ENCODE results near the gene WASF2.
"Not testable (repeated sequence)": the region's sequence is repeated elsewhere in the genome, so short reads cannot be mapped to it uniquely, and the experiment has no call there.

The WASF2 gene

GRCh38 chr1:27485363-27485762 lies 4.6 kb downstream of the WASF2 start:
- FAIRE-seq (no peak), DNase-seq (ENCODE audit: insufficient read length, low spot score) (no peak)
- TF ChIP-seq POU2F2 (IDR thresholded peaks at IDR 0.05; ENCODE audit: low read depth, low read length), result no peak
- TF ChIP-seq POLR2A (IDR thresholded peaks at IDR 0.05; ENCODE audit: low read depth, low read length), result no peak
- no peak for TF ChIP-seq PAX5 (IDR thresholded peaks at IDR 0.05; ENCODE audit: insufficient read depth, low read length, severe bottlenecking)
- TF ChIP-seq TAF1 (IDR thresholded peaks at IDR 0.05; ENCODE audit: low read depth, low read length), result no peak
- TF ChIP-seq POLR2AphosphoS5 (IDR thresholded peaks at IDR 0.05; ENCODE audit: low read depth, low read length), result no peak
- TF ChIP-seq SPI1 (IDR thresholded peaks at IDR 0.05; ENCODE audit: low read depth, low read length), result no peak

DNA sequence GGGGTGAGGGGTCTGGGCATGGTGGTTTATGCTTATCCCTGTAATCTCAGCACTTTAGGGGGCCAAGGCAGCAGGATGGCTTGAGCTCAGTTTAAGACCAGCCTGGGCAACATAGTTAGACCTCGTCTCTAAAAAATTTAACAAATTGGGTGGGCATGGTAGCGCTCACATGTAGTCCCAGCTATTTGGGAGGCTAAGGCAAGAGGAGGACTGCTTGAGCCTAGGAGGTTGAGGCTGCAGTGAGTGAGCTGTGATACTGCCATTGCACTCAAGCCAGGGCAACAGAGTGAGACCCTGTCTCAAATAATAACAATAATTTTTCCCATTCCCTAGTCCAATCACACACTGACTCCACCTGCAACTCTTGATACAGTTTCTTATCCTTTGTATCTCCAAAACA lies 6.3 kb downstream of the WASF2 start:
- no peak for DNase-seq (ENCODE audit: insufficient read length, low spot score)
- no peak for TF ChIP-seq POU2F2 (IDR thresholded peaks at IDR 0.05; ENCODE audit: low read depth, low read length)
- FAIRE-seq, result no peak

- FAIRE-seq (peak; percentile 23), DNase-seq (ENCODE audit: insufficient read length, low spot score) (no peak)
- no peak for TF ChIP-seq POLR2AphosphoS5 (IDR thresholded peaks at IDR 0.05; ENCODE audit: low read depth, low read length)
- no peak for TF ChIP-seq TAF1 (IDR thresholded peaks at IDR 0.05; ENCODE audit: low read depth, low read length)
- TF ChIP-seq POU2F2 (IDR thresholded peaks at IDR 0.05; ENCODE audit: low read depth, low read length), result no peak
- no peak for TF ChIP-seq POLR2A (IDR thresholded peaks at IDR 0.05; ENCODE audit: low read depth, low read length)
- TF ChIP-seq PAX5 (IDR thresholded peaks at IDR 0.05; ENCODE audit: insufficient read depth, low read length, severe bottlenecking), result no peak
- TF ChIP-seq SPI1 (IDR thresholded peaks at IDR 0.05; ENCODE audit: low read depth, low read length), result no peak
These were observed 7.9 kb downstream of the WASF2 start for GRCh38 chr1:27481994-27482620.

GRCh38 chr1:27478098-27478497 lies 11.9 kb downstream of the WASF2 start:
- no peak for TF ChIP-seq POLR2AphosphoS5 (IDR thresholded peaks at IDR 0.05; ENCODE audit: low read depth, low read length)
- no peak for TF ChIP-seq POLR2A (IDR thresholded peaks at IDR 0.05; ENCODE audit: low read depth, low read length)
- no peak for TF ChIP-seq POU2F2 (IDR thresholded peaks at IDR 0.05; ENCODE audit: low read depth, low read length)
- TF ChIP-seq TAF1 (IDR thresholded peaks at IDR 0.05; ENCODE audit: low read depth, low read length), result no peak
- no peak for TF ChIP-seq SPI1 (IDR thresholded peaks at IDR 0.05; ENCODE audit: low read depth, low read length)
- TF ChIP-seq PAX5 (IDR thresholded peaks at IDR 0.05; ENCODE audit: insufficient read depth, low read length, severe bottlenecking), result no peak
- FAIRE-seq, result no peak

DNA sequence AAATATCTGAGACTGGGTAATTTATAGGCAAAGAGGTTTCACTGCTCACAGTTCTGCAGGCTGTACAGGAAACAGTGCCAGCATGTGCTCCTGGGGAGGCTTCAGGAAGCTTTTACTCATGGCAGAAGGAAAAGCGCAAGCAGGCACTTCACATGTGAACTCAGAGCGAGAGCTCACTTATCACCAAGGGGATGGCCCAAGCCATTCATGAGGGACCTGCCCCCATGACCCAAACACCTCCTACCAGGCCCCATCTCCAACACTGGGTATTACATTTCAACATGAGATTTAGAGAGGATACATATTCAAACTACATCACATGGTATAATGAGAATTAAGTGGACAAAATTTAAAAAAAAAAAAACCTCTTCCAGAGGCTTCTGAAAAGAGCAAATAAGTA lies 13.7 kb downstream of the WASF2 start:
- TF ChIP-seq PAX5 (IDR thresholded peaks at IDR 0.05; ENCODE audit: insufficient read depth, low read length, severe bottlenecking), result no peak
- no peak for TF ChIP-seq TAF1 (IDR thresholded peaks at IDR 0.05; ENCODE audit: low read depth, low read length)
- no peak for TF ChIP-seq POLR2A (IDR thresholded peaks at IDR 0.05; ENCODE audit: low read depth, low read length)
- no peak for TF ChIP-seq SPI1 (IDR thresholded peaks at IDR 0.05; ENCODE audit: low read depth, low read length)
- no peak for TF ChIP-seq POLR2AphosphoS5 (IDR thresholded peaks at IDR 0.05; ENCODE audit: low read depth, low read length)
- no peak for TF ChIP-seq POU2F2 (IDR thresholded peaks at IDR 0.05; ENCODE audit: low read depth, low read length)
- DNase-seq (ENCODE audit: insufficient read length, low spot score) (no peak), FAIRE-seq (no peak)

More at GRCh38 chr1:27478098-27478497, 11.9 kb downstream of the WASF2 start:
- no peak for DNase-seq (ENCODE audit: insufficient read length, low spot score)

- FAIRE-seq, result no peak
- TF ChIP-seq SPI1 (IDR thresholded peaks at IDR 0.05; ENCODE audit: low read depth, low read length), result no peak
- TF ChIP-seq TAF1 (IDR thresholded peaks at IDR 0.05; ENCODE audit: low read depth, low read length), result no peak
- no peak for TF ChIP-seq POU2F2 (IDR thresholded peaks at IDR 0.05; ENCODE audit: low read depth, low read length)
- TF ChIP-seq PAX5 (IDR thresholded peaks at IDR 0.05; ENCODE audit: insufficient read depth, low read length, severe bottlenecking), result no peak
- TF ChIP-seq POLR2AphosphoS5 (IDR thresholded peaks at IDR 0.05; ENCODE audit: low read depth, low read length), result no peak
- TF ChIP-seq POLR2A (IDR thresholded peaks at IDR 0.05; ENCODE audit: low read depth, low read length), result no peak
- no peak for DNase-seq (ENCODE audit: insufficient read length, low spot score)
These were observed 14.2 kb downstream of the WASF2 start for GRCh38 chr1:27475720-27476119.

DNA sequence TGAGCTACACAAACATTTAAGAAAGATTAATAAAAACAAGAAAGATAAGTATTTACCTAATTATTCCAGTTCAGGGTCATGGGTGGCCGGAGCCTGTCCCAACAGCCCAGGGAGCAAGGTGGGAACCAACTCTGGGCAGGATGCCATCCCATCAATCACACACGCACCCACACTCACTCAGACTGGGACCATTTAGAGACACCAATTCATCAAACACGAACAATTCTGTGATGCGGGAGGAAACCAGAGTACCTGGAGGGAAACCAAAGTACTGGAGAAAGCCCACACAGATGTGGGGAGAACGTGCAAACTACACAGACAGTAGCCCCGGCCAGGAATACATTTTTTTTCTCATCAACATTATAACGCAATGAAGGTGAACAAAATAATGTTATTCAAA lies 16.2 kb downstream of the WASF2 start:
- no peak for TF ChIP-seq POU2F2 (IDR thresholded peaks at IDR 0.05; ENCODE audit: low read depth, low read length)
- no peak for TF ChIP-seq TAF1 (IDR thresholded peaks at IDR 0.05; ENCODE audit: low read depth, low read length)
- FAIRE-seq (no peak), DNase-seq (ENCODE audit: insufficient read length, low spot score) (no peak)

- not testable (repeated sequence) for FAIRE-seq; DNase-seq (ENCODE audit: insufficient read length, low spot score)
These were observed 17.9 kb downstream of the WASF2 start for GRCh38 chr1:27472098-27472497.

GRCh38 chr1:27471477-27471876 lies 18.5 kb downstream of the WASF2 start:
- TF ChIP-seq POLR2AphosphoS5 (IDR thresholded peaks at IDR 0.05; ENCODE audit: low read depth, low read length), result no peak
- no peak for TF ChIP-seq POU2F2 (IDR thresholded peaks at IDR 0.05; ENCODE audit: low read depth, low read length)
- TF ChIP-seq POLR2A (IDR thresholded peaks at IDR 0.05; ENCODE audit: low read depth, low read length), result no peak
- no peak for TF ChIP-seq TAF1 (IDR thresholded peaks at IDR 0.05; ENCODE audit: low read depth, low read length)
- no peak for TF ChIP-seq SPI1 (IDR thresholded peaks at IDR 0.05; ENCODE audit: low read depth, low read length)
- TF ChIP-seq PAX5 (IDR thresholded peaks at IDR 0.05; ENCODE audit: insufficient read depth, low read length, severe bottlenecking), result no peak
- FAIRE-seq, result no peak
- no peak for DNase-seq (ENCODE audit: insufficient read length, low spot score)

- no peak for DNase-seq (ENCODE audit: insufficient read length, low spot score)
- no peak for FAIRE-seq
- TF ChIP-seq TAF1 (IDR thresholded peaks at IDR 0.05; ENCODE audit: low read depth, low read length), result no peak
These were observed 20.6 kb downstream of the WASF2 start for GRCh38 chr1:27469334-27469733.

DNA sequence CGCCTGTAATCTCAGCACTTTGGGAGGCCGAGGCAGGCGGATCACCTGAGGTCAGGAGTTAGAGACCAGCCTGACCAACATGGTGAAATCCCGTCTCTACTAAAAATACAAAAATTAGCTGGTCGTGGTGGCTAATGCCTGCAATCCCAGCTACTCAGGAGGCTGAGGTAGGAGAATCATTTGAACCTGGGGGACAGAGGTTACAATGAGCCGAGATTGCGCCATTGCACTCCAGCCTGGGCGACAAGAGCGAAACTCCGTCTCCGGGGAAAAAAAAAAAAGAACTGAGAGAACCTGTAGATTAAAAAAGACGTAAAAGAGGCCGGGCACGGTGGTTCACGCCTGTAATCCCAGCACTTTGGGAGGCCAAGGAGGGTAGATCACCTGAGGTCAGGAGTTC lies 21.6 kb downstream of the WASF2 start:
- DNase-seq (ENCODE audit: insufficient read length, low spot score); FAIRE-seq: not testable (repeated sequence)

Data from GM12891 (cell line).